ENCODE results near the gene PPL. TPM values are rescaled to one million over a fixed set of nuclear protein-coding genes. Genes with fewer than 3 reads are reported as not detected.

Gene PPL
- total RNA-seq, 4 donors from 2014 or later = 12.8 to 23.1 (median 18.3) TPM

DNA sequence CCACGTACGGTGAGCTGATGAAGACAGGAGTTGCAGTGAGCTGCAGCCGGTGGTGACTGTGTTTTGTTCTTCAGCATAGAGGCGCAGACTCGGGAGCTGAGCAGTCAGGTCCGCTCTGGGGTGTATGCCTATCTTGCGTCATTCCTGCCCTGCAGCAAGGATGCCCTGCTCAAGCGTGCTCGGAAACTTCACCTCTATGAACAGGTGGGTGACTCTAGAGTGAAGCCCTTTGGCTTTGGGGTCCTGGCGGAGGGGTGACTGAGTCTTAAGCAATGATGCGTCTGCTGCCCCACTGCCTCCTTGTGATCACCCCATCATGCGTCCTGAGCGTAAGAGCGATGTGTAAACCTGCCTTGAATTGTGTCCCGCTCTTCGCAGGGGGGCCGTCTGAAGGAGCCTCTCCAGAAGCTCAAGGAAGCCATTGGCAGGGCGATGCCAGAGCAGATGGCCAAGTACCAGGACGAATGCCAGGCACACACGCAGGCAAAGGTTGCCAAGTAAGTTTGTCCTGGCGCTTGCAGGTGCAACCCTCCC, 66.7 kb downstream of the PPL start:
- DNase-seq = peak; percentile 43 to 56
- in situ Hi-C loops (cut with MboI; ENCODE audit: low sequenced_read_pairs in 4 of 4) = no loop called here
- Histone ChIP-seq H3K27ac (no peak overlapping the region), H3K9me3 (no peaks in the 10 kb centered on the region), H3K36me3 (peaks cover 0 to 46% of the 10 kb centered on the region in 2 donors), H3K4me1 (peaks cover 0 to 8% of the 10 kb centered on the region in 2 donors), H3K4me3 (no peak overlapping the region), H3K27me3 (no peaks in the 10 kb centered on the region)
- TF ChIP-seq, protein P1, sequence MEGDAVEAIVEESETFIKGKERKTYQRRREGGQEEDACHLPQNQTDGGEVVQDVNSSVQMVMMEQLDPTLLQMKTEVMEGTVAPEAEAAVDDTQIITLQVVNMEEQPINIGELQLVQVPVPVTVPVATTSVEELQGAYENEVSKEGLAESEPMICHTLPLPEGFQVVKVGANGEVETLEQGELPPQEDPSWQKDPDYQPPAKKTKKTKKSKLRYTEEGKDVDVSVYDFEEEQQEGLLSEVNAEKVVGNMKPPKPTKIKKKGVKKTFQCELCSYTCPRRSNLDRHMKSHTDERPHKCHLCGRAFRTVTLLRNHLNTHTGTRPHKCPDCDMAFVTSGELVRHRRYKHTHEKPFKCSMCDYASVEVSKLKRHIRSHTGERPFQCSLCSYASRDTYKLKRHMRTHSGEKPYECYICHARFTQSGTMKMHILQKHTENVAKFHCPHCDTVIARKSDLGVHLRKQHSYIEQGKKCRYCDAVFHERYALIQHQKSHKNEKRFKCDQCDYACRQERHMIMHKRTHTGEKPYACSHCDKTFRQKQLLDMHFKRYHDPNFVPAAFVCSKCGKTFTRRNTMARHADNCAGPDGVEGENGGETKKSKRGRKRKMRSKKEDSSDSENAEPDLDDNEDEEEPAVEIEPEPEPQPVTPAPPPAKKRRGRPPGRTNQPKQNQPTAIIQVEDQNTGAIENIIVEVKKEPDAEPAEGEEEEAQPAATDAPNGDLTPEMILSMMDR (IDR thresholded peaks at IDR 0.05 in 4 of 5, conservative IDR thresholded peaks at IDR 0.05 in 1 of 5) = no peak
- no peak for TF ChIP-seq POLR2A (IDR thresholded peaks at IDR 0.05)
- intact Hi-C loops (cut with DNase I; ENCODE audit: low total_unique reads) = no loop called here
- ATAC-seq = peak; percentile 35 to 67

DNA sequence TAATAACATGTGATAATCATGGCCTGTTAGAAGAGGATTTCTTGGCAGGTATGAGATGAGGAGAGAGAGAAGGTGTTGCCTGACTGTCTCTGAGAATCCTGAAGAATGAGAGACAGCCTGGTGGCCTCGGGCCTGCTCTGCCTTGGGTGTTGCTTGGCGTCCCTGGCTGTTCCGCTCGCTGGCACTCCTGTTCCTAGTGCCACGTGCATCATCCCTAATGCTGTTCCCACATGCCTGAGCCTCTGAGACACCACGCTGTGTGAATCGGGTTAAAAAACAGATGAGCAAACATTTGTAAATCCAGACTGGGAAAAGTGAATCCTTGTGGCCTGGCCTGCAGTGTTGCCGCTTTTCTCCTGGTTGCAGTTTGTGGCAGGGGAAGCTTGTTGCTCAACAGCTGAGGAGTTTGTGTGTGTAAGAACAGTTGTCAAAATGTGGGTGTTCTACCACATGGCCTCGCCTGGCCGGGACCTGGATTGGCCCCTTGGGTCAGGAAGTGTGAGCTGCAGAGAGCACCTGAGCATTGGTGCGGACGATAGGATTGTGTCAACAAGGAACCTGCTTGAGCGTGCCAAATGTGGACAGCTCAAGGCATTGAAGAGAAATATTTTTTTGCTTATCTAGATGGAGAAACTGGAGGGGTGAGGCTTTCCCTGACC, 67.7 kb downstream of the PPL start:
- ATAC-seq = no peak
- H3K36me3 ChIP-seq = peaks cover 0 to 36% of the 10 kb centered on the region in 2 donors

DNA sequence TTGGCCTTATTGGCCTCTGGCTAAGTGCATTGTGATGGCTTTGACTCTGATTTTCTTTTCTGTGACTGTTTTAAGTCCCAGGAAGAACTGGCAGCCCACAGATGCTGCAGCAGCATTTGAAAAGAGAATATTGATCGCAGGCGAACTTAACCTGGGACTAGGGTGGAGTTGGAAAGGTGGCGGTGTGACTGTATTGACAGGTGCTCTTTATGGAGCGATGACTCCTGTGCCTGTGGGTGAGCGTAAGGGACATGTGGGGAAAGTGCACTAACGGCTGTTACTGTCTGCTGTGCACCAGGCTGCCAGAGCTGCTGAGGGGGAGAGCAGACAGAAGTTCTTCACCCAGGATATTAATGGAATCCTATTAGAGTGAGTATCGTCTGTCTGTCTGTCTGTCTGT, 68.4 kb downstream of the PPL start:
- TF ChIP-seq, protein P1 (IDR thresholded peaks at IDR 0.05 in 4 of 5, conservative IDR thresholded peaks at IDR 0.05 in 1 of 5) = no peak
- TF ChIP-seq POLR2A (IDR thresholded peaks at IDR 0.05) = no peak
- Histone ChIP-seq H3K9me3 (no peaks in the 10 kb centered on the region), H3K27me3 (no peaks in the 10 kb centered on the region), H3K4me1 (peaks cover 8 to 22% of the 10 kb centered on the region in 2 donors), H3K27ac (peak overlapping the region in 1 of 4 donors; percentile 15), H3K4me3 (no peak overlapping the region), H3K36me3 (peaks cover 0 to 29% of the 10 kb centered on the region in 2 donors)
- intact Hi-C loops (cut with DNase I; ENCODE audit: low total_unique reads) = no loop called here
- ATAC-seq (no peak), DNase-seq (no peak)
- in situ Hi-C loops (cut with MboI; ENCODE audit: low sequenced_read_pairs in 4 of 4) = no loop called here

More for the DNA sequence above, 67.7 kb downstream of the PPL start:
- intact Hi-C loops (cut with DNase I; ENCODE audit: low total_unique reads) = no loop called here
- no peaks in the 10 kb centered on the region for H3K27me3 ChIP-seq
- in situ Hi-C loops (cut with MboI; ENCODE audit: low sequenced_read_pairs in 4 of 4) = no loop called here
- H3K4me3 ChIP-seq = no peak overlapping the region
- no peak for DNase-seq
- TF ChIP-seq POLR2A (IDR thresholded peaks at IDR 0.05) = no peak
- TF ChIP-seq, protein P1 (IDR thresholded peaks at IDR 0.05 in 4 of 5, conservative IDR thresholded peaks at IDR 0.05 in 1 of 5) = no peak
- no peaks in the 10 kb centered on the region for H3K9me3 ChIP-seq
- peaks cover under 1 to 14% of the 10 kb centered on the region in 2 donors for H3K4me1 ChIP-seq
- H3K27ac ChIP-seq = peak overlapping the region in 1 of 4 donors; percentile 15

DNA sequence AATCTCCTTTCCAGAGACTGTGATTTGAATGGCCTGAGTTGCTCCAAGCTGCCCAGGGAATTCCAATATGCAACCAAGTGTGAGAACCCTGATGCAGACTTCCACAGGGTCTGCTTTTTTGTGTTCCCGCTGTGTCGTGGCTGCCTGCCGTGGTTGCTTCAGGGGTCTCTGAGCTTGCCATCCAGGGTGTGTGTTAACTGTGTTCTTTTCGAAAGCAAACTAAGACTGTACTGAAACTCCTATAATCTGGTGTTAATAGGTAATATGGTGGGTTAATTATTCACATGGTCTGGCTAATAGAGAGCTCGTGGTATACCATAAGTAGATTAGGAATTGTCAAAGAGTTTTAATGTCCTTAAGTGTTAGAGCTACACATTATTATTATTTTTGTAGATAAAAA, 68.9 kb downstream of the PPL start:
- no peaks in the 10 kb centered on the region for H3K27me3 ChIP-seq
- H3K36me3 ChIP-seq = peaks cover 0 to 24% of the 10 kb centered on the region in 2 donors
- in situ Hi-C loops (cut with MboI; ENCODE audit: low sequenced_read_pairs in 4 of 4) (no loop called here), intact Hi-C loops (cut with DNase I; ENCODE audit: low total_unique reads) (no loop called here)
- H3K9me3 ChIP-seq = no peaks in the 10 kb centered on the region
- H3K4me3 ChIP-seq = no peak overlapping the region
- no peak overlapping the region for H3K27ac ChIP-seq
- H3K4me1 ChIP-seq = peaks cover 13 to 27% of the 10 kb centered on the region in 2 donors
- no peak for TF ChIP-seq POLR2A (IDR thresholded peaks at IDR 0.05)
- TF ChIP-seq, protein P1 (IDR thresholded peaks at IDR 0.05 in 4 of 5, conservative IDR thresholded peaks at IDR 0.05 in 1 of 5) = no peak
- DNase-seq (no peak), ATAC-seq (no peak)

Measured in gastrocnemius medialis (tissue), 4 donors.